WTC11 (cell line): ENCODE measurements around the gene DRAXIN. TPM values are rescaled to one million over a fixed set of nuclear protein-coding genes. Genes with fewer than 3 reads are reported as not detected.

Experiments
- ATAC-seq: fragments of 200-7000 bp; cut with Tn5 transposase; 2 replicates; pipeline ENCODE4 v1.10.0; 2021; ENCODE audit warnings: mild to moderate bottlenecking, moderate library complexity
- CTCF ChIA-PET: fragments of 300-600 bp; sonication (Branson Sonifier 250); formaldehyde crosslinking; loops from one replicate; lab custom pipeline; 2021; ENCODE audit warnings: antibody characterized with exemption; lab: Charles Lee
- POLR2A ChIA-PET: fragments of 350-600 bp; sonication (Branson Sonifier 250); formaldehyde crosslinking; loops from one replicate; lab custom pipeline; 2021; ENCODE audit warnings: antibody characterized with exemption; lab: Charles Lee
- DNase-seq: peaks from one replicate; pipeline ENCODE4 v3.0.0; 2021; ENCODE audit warnings: low spot score
- H3K27ac Mint-ChIP-seq: 2 replicates; pipeline ENCODE4 v1.8.0; 2021; ENCODE audit warnings: mixed read lengths
- H3K27me3 Mint-ChIP-seq: 2 replicates; pipeline ENCODE4 v1.8.0; 2021; ENCODE audit warnings: low read depth, mild to moderate bottlenecking, moderate library complexity, mixed read lengths
- H3K36me3 Mint-ChIP-seq: 2 replicates; pipeline ENCODE4 v1.8.0; 2021; ENCODE audit warnings: mixed read lengths
- H3K4me1 Mint-ChIP-seq: 2 replicates; pipeline ENCODE4 v1.8.0; 2022; ENCODE audit warnings: mixed read lengths
- H3K4me3 Mint-ChIP-seq: 2 replicates; pipeline ENCODE4 v1.8.0; 2021; ENCODE audit warnings: mild to moderate bottlenecking, moderate library complexity, mixed read lengths
- H3K9me3 Mint-ChIP-seq: 2 replicates; pipeline ENCODE4 v1.8.0; 2021; ENCODE audit warnings: mixed read lengths
- ATF1 ChIP-seq: sonication (generic); formaldehyde crosslinking; IDR thresholded peaks from 2 replicates; pipeline ENCODE4 v1.8.1; 2023; ENCODE audit warnings: mild to moderate bottlenecking, moderate library complexity, missing genetic modification reagents
- CBFB ChIP-seq: sonication (generic); formaldehyde crosslinking; IDR thresholded peaks from 2 replicates; pipeline ENCODE4 v1.8.1; 2022; ENCODE audit warnings: mild to moderate bottlenecking, low read depth, missing genetic modification reagents
- CREB1 ChIP-seq: sonication (generic); formaldehyde crosslinking; IDR thresholded peaks from 2 replicates; pipeline ENCODE4 v1.8.0; 2023; ENCODE audit warnings: mild to moderate bottlenecking, missing genetic modification reagents
- GABPB1 ChIP-seq: sonication (generic); formaldehyde crosslinking; IDR thresholded peaks from 2 replicates; pipeline ENCODE4 v1.8.1; 2023; ENCODE audit warnings: mild to moderate bottlenecking, missing genetic modification reagents
- GTF2I ChIP-seq: fragments of 250-450 bp; sonication (Bioruptor Pico); conservative IDR thresholded peaks from 2 replicates; pipeline ENCODE4 v1.4.0; 2021; ENCODE audit warnings: mild to moderate bottlenecking
- IRF2 ChIP-seq: sonication (generic); formaldehyde crosslinking; IDR thresholded peaks from 2 replicates; pipeline ENCODE4 v1.8.0; 2022; ENCODE audit warnings: low read depth, missing genetic modification reagents, borderline replicate concordance
- JUN ChIP-seq: sonication (generic); formaldehyde crosslinking; IDR thresholded peaks from 2 replicates; pipeline ENCODE4 v1.8.0; 2023; ENCODE audit warnings: mild to moderate bottlenecking, missing genetic modification reagents
- MXD4 ChIP-seq: fragments of 250-450 bp; sonication (Bioruptor Pico); IDR thresholded peaks from 2 replicates; pipeline ENCODE4 v1.8.0; 2021; ENCODE audit warnings: mild to moderate bottlenecking, moderate library complexity, borderline replicate concordance
- MYBL2 ChIP-seq: sonication (generic); formaldehyde crosslinking; IDR thresholded peaks from 2 replicates; pipeline ENCODE4 v1.8.1; 2023; ENCODE audit warnings: mild to moderate bottlenecking, moderate library complexity, missing genetic modification reagents
- NR1H2 ChIP-seq: sonication (generic); formaldehyde crosslinking; IDR thresholded peaks from 2 replicates; pipeline ENCODE4 v1.9.0; 2021; ENCODE audit warnings: mild to moderate bottlenecking, moderate library complexity, missing genetic modification reagents
- NR2C2 ChIP-seq: sonication (generic); formaldehyde crosslinking; IDR thresholded peaks from 2 replicates; pipeline ENCODE4 v1.8.0; 2022; ENCODE audit warnings: mild to moderate bottlenecking, missing genetic modification reagents
- SMAD3 ChIP-seq: sonication (generic); formaldehyde crosslinking; IDR thresholded peaks from 2 replicates; pipeline ENCODE4 v1.8.0; 2022; ENCODE audit warnings: missing genetic modification reagents, mild to moderate bottlenecking, borderline replicate concordance
- SMAD4 ChIP-seq: sonication (generic); formaldehyde crosslinking; IDR thresholded peaks from 2 replicates; pipeline ENCODE4 v1.8.0; 2022; ENCODE audit warnings: mild to moderate bottlenecking, missing genetic modification reagents
- ZNF232 ChIP-seq: sonication (generic); formaldehyde crosslinking; IDR thresholded peaks from 2 replicates; pipeline ENCODE4 v1.8.0; 2022; ENCODE audit warnings: mild to moderate bottlenecking, missing genetic modification reagents
- ZNF396 ChIP-seq: fragments of 250-450 bp; sonication (Bioruptor Pico); IDR thresholded peaks from 2 replicates; pipeline ENCODE4 v1.8.0; 2021; ENCODE audit warnings: mild to moderate bottlenecking, moderate library complexity, borderline replicate concordance
- ZNF423 ChIP-seq: fragments of 250-450 bp; sonication (Bioruptor Pico); IDR thresholded peaks from 2 replicates; pipeline ENCODE4 v2.1.2; 2022; ENCODE audit warnings: mild to moderate bottlenecking, moderate library complexity
- ZNF671 ChIP-seq: fragments of 250-450 bp; sonication (Bioruptor Pico); IDR thresholded peaks from 2 replicates; pipeline ENCODE4 v1.8.0; 2021; ENCODE audit warnings: mild to moderate bottlenecking
- ZSCAN18 ChIP-seq: fragments of 250-450 bp; sonication (Bioruptor Pico); IDR thresholded peaks from 2 replicates; pipeline ENCODE4 v2.1.2; 2022; ENCODE audit warnings: mild to moderate bottlenecking, moderate library complexity
- total RNA-seq: library from RNA; stranded (reverse); gene quantifications from 3 replicates; pipeline ENCODE4 v1.2.3, GENCODE V29; 2021
- TF ChIP-seq, protein P1 (sequence below): sonication (generic); formaldehyde crosslinking; IDR thresholded peaks from 2 replicates; pipeline ENCODE4 v1.8.1; 2022; ENCODE audit warnings: low read depth, missing genetic modification reagents, borderline replicate concordance
- TF ChIP-seq, protein P2 (sequence below): sonication (generic); formaldehyde crosslinking; IDR thresholded peaks from 2 replicates; pipeline ENCODE4 v1.8.1; 2023; ENCODE audit warnings: mild to moderate bottlenecking, missing genetic modification reagents, moderate library complexity
- TF ChIP-seq, protein P3 (sequence below): fragments of 250-450 bp; sonication (Bioruptor Pico); IDR thresholded peaks from 2 replicates; pipeline ENCODE4 v1.9.0; 2021; ENCODE audit warnings: moderate library complexity, mild to moderate bottlenecking, inconsistent platforms, borderline replicate concordance
- TF ChIP-seq, protein P4 (sequence below): fragments of 250-450 bp; sonication (Bioruptor Pico); IDR thresholded peaks from 2 replicates; pipeline ENCODE4 v1.8.0; 2021; ENCODE audit warnings: mild to moderate bottlenecking
- TF ChIP-seq, protein P5 (sequence below): sonication (generic); formaldehyde crosslinking; IDR thresholded peaks from 2 replicates; pipeline ENCODE4 v1.8.1; 2023; ENCODE audit warnings: mild to moderate bottlenecking, missing genetic modification reagents
- TF ChIP-seq, protein P6 (sequence below): fragments of 250-450 bp; sonication (Bioruptor Pico); conservative IDR thresholded peaks from 2 replicates; pipeline ENCODE4 v1.9.0; 2021; ENCODE audit warnings: mild to moderate bottlenecking

The DRAXIN gene
- total RNA-seq, 1 experiment from 2014 or later = 12.0 TPM

DNA sequence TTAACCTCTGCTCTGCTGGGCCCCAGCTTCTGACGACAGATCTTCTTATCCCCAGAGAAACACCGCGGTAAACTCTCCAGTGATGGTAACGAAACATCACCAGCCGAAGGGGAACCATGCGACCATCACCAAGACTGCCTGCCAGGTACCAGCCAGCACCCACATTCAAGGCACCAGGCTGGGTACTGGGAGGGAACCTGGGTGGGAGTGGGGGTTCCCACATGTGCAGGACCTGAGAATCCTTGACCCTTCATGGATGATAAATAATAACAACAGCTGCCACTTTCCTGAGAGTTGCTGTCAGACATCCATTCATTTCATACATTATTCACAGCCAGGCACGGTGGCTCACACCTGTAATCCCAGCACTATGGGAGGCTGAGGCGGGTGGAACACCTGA lies 20.8 kb downstream of the DRAXIN start:
- Mint-ChIP-seq H3K27ac (no peak overlapping the region), H3K9me3 (no peaks in the 10 kb centered on the region), H3K36me3 (peaks cover 7% of the 10 kb centered on the region; the same call in 1 of the 2 replicates), H3K4me1 (peaks cover 19% of the 10 kb centered on the region)
- CTCF ChIA-PET = interaction anchor here (1.0 to 2.6 kb wide), 5 partner anchors 9 to 91 kb away, joined by 4 to 17 read pairs (median 4); partner anchors contain the start of gene FBXO6
- DNase-seq = no peak
- no peak for ATAC-seq
- TF ChIP-seq IRF2 (CRISPR knock-in tag) = no peak
- TF ChIP-seq GABPB1 (CRISPR knock-in tag) = no peak
- no peak for TF ChIP-seq JUN
- TF ChIP-seq, protein P1, sequence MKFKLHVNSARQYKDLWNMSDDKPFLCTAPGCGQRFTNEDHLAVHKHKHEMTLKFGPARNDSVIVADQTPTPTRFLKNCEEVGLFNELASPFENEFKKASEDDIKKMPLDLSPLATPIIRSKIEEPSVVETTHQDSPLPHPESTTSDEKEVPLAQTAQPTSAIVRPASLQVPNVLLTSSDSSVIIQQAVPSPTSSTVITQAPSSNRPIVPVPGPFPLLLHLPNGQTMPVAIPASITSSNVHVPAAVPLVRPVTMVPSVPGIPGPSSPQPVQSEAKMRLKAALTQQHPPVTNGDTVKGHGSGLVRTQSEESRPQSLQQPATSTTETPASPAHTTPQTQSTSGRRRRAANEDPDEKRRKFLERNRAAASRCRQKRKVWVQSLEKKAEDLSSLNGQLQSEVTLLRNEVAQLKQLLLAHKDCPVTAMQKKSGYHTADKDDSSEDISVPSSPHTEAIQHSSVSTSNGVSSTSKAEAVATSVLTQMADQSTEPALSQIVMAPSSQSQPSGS = no peak
- TF ChIP-seq, protein P2, sequence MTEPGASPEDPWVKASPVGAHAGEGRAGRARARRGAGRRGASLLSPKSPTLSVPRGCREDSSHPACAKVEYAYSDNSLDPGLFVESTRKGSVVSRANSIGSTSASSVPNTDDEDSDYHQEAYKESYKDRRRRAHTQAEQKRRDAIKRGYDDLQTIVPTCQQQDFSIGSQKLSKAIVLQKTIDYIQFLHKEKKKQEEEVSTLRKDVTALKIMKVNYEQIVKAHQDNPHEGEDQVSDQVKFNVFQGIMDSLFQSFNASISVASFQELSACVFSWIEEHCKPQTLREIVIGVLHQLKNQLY (CRISPR knock-in tag) = no peak
- TF ChIP-seq ZSCAN18 (CRISPR knock-in tag) = no peak
- TF ChIP-seq, protein P3, sequence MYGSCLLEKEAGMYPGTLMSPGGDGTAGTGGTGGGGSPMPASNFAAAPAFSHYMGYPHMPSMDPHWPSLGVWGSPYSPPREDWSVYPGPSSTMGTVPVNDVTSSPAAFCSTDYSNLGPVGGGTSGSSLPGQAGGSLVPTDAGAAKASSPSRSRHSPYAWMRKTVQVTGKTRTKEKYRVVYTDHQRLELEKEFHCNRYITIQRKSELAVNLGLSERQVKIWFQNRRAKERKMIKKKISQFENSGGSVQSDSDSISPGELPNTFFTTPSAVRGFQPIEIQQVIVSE (CRISPR knock-in tag) = no peak
- TF ChIP-seq NR1H2 = no peak
- TF ChIP-seq SMAD4 (CRISPR knock-in tag) = no peak
- TF ChIP-seq CBFB = no peak
- no peak for TF ChIP-seq SMAD3 (CRISPR knock-in tag)
- TF ChIP-seq CREB1 (CRISPR knock-in tag) = no peak
- TF ChIP-seq GTF2I (CRISPR knock-in tag) = no peak
- no peak for TF ChIP-seq MXD4 (CRISPR knock-in tag)
- TF ChIP-seq, protein P4, sequence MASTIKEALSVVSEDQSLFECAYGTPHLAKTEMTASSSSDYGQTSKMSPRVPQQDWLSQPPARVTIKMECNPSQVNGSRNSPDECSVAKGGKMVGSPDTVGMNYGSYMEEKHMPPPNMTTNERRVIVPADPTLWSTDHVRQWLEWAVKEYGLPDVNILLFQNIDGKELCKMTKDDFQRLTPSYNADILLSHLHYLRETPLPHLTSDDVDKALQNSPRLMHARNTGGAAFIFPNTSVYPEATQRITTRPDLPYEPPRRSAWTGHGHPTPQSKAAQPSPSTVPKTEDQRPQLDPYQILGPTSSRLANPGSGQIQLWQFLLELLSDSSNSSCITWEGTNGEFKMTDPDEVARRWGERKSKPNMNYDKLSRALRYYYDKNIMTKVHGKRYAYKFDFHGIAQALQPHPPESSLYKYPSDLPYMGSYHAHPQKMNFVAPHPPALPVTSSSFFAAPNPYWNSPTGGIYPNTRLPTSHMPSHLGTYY (CRISPR knock-in tag) = no peak
- TF ChIP-seq, protein P5, sequence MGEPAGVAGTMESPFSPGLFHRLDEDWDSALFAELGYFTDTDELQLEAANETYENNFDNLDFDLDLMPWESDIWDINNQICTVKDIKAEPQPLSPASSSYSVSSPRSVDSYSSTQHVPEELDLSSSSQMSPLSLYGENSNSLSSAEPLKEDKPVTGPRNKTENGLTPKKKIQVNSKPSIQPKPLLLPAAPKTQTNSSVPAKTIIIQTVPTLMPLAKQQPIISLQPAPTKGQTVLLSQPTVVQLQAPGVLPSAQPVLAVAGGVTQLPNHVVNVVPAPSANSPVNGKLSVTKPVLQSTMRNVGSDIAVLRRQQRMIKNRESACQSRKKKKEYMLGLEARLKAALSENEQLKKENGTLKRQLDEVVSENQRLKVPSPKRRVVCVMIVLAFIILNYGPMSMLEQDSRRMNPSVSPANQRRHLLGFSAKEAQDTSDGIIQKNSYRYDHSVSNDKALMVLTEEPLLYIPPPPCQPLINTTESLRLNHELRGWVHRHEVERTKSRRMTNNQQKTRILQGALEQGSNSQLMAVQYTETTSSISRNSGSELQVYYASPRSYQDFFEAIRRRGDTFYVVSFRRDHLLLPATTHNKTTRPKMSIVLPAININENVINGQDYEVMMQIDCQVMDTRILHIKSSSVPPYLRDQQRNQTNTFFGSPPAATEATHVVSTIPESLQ (CRISPR knock-in tag) = no peak
- TF ChIP-seq NR2C2 (CRISPR knock-in tag) = no peak
- no peak for TF ChIP-seq MYBL2 (CRISPR knock-in tag)
- TF ChIP-seq, all 79 proteins: peak for 0
- H3K4me3 Mint-ChIP-seq = no peak overlapping the region
- POLR2A ChIA-PET = no interaction called here
- H3K27me3 Mint-ChIP-seq = no peaks in the 10 kb centered on the region; the same call in 1 of the 2 replicates

- Mint-ChIP-seq H3K4me1 (peaks cover 11% of the 10 kb centered on the region), H3K36me3 (peaks cover 7% of the 10 kb centered on the region; the same call in 1 of the 2 replicates), H3K27me3 (no peaks in the 10 kb centered on the region; the same call in 1 of the 2 replicates), H3K27ac (no peak overlapping the region), H3K9me3 (no peaks in the 10 kb centered on the region), H3K4me3 (no peak overlapping the region)
- ChIA-PET POLR2A (no interaction called here), CTCF (interaction anchor here (1.0 to 1.1 kb wide), 3 partner anchors 10 to 49 kb away, joined by 3 to 4 read pairs (median 4); partner anchors contain the start of gene FBXO6)
- no peak for ATAC-seq
- TF ChIP-seq ZNF396 (CRISPR knock-in tag) (no peak), ZNF423 (no peak), ZNF671 (CRISPR knock-in tag) (no peak), ZNF232 (CRISPR knock-in tag) (no peak), ATF1 (CRISPR knock-in tag) (no peak)
- TF ChIP-seq, protein P6, sequence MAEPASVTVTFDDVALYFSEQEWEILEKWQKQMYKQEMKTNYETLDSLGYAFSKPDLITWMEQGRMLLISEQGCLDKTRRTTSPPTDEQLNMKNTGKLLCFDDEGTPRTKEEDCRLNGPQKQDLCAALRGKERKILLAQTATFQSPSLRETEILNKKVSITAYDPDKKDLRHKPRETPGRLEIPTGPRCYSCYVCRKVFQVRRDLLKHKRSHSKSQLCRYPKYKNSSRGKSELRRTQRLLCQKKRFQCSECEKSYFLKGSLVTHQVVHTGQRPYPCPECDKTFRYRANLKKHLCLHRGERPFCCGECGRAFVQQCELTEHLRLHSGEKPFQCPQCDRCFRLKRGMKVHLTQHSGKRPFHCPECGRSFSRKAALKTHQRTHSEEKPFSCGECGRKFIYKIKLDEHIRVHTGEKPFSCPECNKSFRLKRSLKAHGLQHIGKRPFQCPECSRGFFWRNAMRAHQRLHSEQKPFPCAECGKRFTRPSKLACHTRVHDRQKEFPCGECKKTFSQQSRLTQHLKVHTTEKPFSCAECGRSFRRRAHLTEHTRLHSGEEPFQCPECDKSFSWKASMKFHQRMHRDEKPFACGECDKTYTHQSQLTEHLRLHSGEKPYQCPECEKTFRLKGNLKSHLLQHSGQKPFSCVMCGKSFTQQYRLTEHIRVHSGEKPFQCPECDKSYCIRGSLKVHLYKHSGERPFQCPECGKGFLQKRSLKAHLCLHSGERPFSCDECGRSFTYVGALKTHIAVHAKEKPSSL (CRISPR knock-in tag) = no peak
- TF ChIP-seq, protein P3 (CRISPR knock-in tag) = no peak
- no peak for DNase-seq
Measured at GRCh38 chr1:11713095-11713494, 21.6 kb downstream of the DRAXIN start.
